GM03348 (cell line): ENCODE results near the gene ARAP2.

Source experiments
- DNase-seq: peaks from one replicate; pipeline ENCODE4 v3.0.0; 2012; ENCODE audit warnings: low spot score

The ARAP2 gene, protein sequence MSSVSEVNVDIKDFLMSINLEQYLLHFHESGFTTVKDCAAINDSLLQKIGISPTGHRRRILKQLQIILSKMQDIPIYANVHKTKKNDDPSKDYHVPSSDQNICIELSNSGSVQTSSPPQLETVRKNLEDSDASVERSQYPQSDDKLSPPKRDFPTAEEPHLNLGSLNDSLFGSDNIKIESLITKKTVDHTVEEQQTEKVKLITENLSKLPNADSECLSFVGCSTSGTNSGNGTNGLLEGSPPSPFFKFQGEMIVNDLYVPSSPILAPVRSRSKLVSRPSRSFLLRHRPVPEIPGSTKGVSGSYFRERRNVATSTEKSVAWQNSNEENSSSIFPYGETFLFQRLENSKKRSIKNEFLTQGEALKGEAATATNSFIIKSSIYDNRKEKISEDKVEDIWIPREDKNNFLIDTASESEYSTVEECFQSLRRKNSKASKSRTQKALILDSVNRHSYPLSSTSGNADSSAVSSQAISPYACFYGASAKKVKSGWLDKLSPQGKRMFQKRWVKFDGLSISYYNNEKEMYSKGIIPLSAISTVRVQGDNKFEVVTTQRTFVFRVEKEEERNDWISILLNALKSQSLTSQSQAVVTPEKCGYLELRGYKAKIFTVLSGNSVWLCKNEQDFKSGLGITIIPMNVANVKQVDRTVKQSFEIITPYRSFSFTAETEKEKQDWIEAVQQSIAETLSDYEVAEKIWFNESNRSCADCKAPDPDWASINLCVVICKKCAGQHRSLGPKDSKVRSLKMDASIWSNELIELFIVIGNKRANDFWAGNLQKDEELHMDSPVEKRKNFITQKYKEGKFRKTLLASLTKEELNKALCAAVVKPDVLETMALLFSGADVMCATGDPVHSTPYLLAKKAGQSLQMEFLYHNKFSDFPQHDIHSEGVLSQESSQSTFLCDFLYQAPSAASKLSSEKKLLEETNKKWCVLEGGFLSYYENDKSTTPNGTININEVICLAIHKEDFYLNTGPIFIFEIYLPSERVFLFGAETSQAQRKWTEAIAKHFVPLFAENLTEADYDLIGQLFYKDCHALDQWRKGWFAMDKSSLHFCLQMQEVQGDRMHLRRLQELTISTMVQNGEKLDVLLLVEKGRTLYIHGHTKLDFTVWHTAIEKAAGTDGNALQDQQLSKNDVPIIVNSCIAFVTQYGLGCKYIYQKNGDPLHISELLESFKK (N-terminal part only)

DNA sequence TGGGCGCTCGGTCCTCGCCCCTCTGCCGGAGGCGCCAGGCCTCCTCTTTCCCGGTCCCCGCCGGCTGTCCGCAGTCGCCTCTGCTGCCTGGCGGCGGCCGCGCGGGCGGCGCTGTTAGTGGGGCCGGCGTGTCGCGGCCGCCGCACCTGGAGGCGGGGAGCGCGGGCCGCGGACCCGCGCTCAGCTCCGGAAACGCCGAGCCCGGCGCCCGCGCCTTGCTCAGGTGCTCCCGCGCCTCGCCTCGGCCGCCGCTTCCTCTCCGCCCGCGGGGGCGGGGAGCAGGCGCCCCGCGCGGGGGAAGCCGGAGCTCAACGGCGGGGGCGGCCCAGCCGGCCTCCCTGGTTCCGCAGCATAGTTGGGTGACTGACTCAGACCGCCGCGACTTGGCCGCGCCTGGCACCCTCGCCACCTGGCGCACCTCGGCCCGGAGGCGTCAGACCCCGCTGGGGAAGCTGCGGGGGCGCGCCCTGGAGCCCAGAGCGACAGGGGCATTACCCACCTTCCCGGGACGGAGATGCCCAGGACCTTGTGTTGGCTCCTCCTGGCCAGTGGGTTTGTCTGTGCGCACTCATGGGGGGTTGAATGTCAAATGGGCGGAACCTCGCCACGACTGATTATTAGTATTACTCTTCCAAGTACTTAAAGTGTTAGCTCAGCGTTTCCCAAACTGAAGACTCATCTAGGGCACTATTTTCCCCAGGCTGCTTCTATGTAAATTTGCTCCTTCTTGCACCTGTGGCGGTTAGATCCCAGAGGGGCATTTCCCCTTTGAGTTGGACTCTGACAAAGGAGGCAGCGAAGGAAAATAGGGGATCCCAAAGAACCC is at the start of gene ARAP2:
TSS of gene ARAP2 (minus strand) at position 258 of the 826 bp plus-strand sequence. CDS start 15,028 bp downstream, outside the sequence.
- DNase-seq: peak; percentile 31

DNA sequence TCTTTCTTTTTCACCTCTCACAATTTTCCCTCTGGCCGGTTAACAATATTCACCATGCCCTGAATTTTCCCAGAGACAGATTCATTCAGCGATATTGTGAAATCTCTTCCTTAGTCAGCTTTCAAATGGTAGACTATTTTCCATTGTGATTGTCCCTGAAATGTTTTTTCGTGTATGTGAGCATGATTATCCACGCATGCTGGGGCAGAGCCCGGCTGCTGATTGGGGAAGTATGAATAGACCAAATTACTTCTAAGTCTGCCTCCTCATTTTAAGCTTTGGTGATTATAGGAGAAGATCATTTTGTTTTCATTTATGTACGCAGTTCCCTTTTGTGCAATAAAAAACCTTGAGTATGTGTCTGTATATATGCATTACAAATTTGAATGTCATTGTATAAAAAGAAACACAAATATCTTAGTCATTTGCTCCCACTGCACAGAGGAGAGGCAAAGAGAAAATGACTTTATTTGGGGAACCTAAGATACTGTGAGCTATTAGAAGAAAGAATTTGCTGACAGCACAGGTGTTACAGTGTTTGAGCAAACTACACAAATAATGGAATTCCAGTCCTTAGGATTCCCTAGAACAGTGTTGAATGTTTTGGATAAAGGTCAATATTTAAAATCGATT is 48.4 kb upstream of the ARAP2 start:
- DNase-seq: no peak

DNA sequence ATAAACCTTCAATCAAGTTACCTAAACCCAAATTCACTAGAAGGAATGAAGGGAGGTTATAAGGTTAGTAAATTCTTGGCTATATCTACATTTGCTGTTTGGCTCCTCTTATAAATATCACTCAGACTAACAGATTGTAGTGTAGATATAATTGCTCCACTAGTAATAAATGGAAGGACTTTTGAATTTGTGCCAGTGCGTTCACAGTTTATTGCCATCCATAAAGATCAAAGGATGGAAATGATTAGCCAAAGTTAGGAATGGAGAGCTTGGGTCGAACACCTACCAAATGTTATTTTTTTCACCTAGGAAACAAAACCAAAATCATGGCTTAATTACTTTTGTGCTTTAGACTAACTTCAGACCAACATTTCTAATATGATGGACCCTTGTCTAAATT is 46.3 kb upstream of the ARAP2 start:
- DNase-seq: no peak

DNA sequence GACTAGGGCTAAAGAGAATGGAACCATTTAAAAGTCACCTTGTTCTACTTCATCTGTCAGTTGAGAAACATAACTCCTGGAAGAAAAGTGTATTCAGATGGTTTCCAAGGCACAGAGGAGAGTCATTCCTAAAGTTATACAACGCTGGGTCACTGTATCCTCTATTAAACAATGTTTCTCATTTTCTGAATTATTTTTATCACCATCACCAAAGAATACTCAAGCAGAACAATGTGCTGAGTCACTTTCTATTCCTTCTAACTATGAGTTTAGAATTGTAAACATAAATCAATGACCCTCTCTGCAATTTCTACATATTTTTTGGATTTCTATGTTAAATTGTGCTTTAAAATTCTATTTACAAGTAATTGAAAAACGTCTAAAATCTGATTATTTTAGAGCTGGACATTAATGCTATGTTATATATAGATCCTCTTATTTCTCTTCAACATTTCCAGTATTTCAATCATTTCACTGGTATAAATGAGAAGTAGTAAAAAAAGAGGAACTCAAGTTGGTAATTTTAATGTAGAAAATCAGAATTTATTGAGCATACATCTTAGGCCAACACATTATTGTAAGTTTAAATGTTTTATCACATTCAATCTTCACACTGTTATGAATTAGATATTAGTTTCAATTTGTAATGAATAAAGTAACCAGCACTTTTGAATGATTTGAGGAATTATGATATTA is 44.6 kb upstream of the ARAP2 start:
- DNase-seq: no peak

DNA sequence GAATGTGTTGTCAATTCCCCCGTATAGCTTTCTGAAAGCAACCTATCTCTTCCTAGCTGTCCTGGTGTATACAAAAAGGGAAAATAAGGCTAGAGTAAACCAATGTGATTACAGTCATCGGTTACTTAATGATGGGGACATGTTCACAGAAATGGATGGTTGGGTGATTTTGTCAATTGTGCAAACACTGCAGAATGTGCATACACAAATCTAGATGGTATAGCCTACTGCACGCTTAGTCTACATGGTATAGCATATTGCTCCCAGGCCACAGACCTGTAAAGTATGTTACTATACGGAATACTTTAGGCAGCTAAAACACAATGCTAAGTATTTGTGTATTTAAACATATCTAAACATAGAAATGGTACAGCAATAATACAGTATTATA is 42.2 kb upstream of the ARAP2 start:
- no peak for DNase-seq

DNA sequence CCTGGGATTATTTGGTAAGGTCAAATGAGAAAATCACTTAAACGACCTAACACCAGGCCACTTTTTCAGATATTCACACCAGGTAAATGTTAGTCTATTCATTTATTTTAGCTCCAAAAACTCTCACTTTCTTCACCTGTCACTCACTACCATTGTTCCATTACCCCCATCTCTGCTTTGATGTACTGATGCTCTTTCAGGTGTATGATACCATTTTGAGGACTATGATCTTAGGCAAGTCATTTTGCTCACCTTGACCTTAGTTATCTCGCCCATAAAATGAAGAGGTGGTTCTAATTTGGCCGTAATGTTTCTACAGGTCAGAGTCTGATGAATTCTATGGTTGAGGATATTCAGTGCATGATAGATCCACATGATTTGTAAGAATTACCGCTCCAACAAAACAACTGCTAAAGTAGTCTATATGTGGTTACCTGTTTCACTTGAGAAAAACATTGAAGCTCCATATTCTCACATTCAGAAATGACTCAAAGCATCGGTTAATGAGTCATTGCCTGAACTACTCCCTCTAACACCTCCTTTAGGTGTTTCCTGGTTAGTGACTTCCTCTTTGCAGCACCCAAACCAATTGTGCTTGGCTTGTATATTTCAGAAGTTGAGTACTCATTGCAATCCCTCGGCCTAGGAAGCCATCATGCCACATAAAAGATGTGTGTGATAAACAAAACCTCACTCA is 41.6 kb upstream of the ARAP2 start:
- DNase-seq: no peak

DNA sequence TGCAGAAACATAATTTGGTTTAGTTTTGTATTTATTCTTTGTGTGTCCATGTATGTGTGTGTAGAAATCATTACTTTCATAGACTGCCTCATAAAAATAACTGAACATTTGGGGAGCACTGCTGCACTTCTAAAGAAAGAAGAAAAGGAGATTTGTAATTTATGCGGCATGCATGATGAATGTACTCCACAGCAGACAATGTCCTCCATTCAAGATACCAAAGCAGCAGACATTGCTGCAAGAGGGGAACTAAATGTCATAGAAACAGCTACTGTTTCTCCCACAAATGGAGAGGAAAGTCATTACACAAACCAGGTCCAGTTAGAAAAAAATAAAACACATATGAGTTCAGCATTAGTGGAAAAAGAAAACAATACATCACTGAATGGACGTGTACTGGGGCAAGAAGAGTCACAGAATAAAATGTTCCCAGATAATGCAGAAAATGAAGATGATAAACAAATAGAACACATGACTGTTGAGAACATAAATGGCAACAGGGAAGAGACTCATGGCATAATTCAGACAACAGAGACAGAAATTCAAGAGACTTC is 39.7 kb upstream of the ARAP2 start:
- DNase-seq: no peak

DNA sequence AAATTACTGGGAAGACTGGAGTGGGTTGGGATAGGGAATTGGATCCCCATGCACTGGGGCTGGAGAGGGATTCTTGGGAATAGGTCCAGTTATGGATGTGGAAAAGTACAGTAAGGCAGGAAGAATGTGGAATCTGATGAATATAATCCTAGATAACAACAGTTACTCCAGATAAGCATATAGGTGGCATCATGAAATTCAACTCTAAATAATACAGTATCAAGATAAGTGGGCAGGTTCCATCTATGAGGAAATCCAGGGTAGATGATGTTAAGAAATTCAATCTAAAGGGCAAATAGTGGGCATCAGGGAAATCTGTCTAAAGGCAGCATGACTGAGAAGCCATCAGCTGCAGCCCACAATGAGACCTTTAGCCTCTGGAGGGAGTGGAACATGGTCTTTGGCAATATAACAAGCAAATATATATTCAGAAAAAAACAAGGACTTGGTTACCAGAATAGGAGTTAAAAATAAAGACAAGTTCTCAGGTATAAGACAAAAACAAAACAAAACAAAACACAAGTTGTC is 38.3 kb upstream of the ARAP2 start:
- DNase-seq: no peak

DNA sequence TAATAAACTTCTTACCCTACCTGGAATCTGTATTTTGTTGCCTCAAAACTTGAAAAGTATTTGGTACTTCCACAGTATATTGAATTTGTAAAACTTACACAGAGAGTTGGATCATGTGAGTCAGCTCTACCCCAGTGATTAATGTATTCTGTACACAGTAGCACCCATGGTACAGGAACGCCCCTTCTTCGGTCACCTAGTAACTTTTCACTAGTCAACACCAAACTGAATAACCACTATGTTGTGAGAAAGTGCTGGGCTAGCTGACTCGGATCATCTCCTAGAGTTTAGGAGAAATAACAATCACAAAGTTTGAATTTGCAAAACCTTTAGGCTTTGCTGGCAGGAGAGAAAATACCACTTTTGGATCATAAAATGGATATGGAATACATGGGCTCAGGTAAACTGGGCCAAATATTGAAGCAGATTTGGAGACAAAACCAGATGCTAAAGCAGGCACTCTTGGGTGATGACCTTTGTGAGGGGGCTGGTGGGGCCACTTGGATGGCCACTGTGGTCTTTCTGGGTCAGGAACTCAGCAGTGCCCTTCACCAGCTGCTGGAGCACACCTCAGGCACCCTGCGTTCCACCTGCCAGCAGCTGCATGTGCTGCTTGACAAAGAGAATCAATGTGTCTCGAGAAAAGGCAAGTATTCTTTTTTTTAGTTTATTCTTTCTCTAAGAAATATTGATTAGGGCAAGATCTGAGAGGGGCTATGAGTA is 37.2 kb upstream of the ARAP2 start, which contains the start of gene DTHD1:
TSS of gene DTHD1 (plus strand) at position 233 of the 723 bp plus-strand sequence. CDS start at position 376, 143 bp downstream.
- no peak for DNase-seq

DNA sequence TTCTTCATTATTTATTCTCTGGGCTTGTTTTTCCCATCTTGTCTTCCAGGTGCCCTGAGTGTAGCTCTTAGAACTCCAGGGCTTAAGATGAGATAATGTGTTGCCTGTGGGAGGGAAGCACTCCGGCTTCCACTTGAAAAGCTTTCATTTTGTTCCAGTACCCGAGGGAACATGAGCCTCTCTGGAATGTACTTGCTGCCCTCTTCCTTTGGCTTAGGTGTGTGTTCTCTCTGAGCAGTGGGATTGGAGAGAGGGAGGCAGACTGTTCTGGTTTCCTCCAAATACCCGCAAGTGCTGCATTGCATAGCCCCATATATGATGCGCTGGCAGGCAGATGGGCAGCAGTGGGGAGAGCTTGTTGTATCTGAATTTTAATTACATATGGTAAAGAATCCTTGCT is 36.2 kb upstream of the ARAP2 start:
- no peak for DNase-seq

DNA sequence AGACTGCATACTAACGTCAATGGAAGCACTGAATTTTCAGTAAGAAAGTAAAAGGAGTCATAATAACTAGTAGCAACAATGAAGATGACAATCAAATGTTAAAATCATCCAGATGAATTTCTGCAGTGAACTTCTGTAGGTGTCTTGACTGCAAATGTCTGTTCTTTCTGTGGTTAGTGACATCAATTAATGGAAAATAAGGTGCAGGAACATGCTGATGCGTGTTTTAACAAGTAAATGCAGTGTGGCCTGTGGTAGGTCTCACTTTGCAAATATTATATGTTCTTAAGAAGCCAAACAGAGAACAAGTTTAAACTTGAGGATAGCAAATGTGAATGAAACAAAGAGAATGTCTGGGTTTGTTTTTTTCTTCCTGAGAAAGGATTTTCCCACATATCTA is 34.5 kb upstream of the ARAP2 start:
- no peak for DNase-seq

DNA sequence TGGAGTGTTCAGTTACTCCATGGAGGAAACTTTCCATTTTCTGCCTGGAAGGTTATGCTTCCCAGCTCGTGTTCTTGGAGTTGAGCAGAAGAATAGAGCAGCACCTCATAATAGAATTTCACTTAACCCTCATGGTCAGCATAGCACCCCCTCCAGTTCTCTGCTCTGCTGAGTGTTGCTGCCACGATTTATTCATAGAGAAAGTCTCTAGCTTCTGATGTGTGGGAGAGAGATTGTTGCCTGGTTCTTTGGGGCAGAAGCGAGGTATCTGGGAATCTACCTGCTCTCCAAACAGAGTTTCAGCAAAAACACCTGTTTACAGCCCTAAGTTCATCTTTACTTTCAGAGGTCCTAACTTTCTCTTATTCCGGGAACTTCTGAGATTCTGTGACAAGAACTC is 33.2 kb upstream of the ARAP2 start:
- no peak for DNase-seq

DNA sequence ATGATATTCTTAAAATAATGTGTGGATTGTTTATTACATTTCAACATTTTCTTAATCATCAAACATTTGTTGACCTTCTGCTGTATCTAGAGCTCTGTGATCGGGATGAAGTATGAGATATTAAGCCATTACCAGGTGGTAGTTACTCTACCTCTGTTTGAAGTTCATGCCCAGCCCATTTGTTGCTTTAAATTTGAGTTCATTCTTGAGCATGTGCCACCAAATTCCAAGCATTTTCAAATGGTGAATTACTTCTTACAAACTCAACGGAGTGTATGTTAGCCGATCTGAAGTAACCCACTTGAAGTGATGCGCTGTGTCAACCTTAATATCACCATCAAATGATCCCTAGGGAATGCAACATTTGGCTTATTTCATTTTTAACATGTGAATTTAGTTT is 29.8 kb upstream of the ARAP2 start:
- no peak for DNase-seq

DNA sequence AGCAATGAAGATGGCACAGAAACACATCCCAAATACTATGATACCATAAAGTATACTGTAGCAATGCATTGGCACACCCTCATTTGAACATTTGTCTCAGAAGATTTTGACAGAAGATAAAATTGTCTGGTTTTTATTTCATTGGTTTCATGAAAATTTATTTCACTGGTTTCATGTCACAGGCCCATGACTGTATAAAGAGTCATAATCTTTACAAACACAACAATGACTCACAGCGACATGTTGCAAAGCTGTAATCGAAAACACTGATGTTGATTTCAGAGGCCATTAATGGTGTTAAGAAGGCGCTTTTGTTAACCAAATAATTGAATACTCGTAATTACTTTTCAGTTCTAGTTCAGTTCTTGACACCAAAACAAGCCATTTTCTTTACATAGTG is 29.0 kb upstream of the ARAP2 start:
- no peak for DNase-seq

DNA sequence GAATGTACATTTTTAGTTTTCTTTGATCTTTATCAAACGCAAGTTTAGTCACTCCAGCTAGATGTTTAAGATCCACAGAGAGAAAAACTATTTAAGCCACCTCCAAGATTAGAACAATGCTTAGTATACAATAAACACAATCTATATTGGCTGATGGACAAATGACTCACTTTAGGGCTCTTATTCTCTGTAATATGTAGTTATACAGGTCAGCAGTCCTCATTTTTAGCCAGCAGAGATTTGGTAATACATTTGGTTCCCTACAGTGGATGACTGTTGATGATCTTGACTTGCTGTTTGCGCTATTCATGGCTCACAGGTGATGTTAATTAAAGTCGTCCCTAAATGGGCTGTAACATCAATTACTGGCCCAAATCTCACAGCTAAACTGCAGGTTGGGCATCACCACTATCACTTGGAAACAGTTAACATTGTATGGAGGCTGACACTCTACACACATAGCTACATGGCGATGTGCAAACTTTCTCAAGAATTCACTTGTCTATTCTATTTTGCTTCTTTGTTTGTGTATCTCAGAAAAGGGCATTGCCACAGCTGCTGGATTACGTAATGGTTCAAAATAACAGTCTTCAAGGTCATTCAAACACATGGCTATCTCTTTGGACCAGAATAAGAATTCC is 25.3 kb upstream of the ARAP2 start:
- no peak for DNase-seq

DNA sequence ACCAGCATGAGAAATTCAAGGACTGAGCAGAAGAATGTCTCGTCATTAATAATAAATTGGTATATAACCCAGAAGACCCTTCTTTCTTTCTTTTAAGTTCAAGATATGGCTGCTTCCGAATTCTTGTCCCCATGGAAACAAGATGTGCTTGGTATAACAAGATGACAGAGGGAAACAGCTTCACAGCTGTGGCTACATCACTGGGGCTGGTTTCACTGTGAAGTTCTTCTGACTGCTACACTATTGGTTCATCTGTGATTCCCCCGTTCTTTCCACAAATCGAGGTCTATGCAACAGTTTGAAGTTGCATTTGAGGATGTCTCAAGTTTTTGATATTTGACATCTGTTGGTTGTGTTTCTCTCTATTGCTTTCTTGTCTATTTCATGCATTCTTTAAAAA is 24.8 kb upstream of the ARAP2 start:
- no peak for DNase-seq

DNA sequence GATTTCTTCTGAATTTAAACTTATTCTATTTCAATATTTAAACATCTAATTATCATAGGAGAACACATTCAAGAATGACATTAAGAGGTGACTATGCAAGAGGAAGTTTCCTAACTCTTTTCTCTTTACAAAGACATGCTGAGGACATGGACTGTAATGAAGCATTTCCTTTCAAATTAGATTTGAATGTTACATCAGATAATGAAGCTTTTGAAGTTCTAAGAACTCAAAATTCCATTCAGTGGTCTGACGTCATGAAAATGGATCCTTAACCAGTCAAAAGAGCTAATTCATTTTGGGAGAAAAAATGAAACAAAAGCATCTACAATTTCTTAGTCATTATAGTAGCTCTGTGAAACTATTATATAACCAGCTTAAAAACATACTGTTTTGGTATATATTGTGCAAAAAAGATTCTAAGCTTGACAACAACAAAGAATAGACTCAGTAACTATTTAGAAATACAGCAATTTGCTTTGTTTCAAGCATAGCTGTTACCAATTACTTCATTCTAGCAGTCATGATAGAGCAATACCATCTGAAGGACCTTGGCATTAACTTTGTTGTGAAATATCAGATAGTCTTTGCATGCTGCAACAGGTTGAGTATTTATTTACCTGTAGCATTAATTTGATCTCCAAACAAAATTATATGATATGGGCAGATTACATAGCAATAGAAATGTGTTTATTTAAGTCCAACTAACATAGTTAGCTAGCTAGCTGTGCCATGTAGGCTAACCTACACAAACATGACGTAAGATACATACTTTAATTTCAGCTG is 23.4 kb upstream of the ARAP2 start:
- DNase-seq: no peak
